Measurements from ENCODE around the gene PARD3B.

Gene PARD3B

GRCh38 chr2:205585449-205586383, 1040.4 kb downstream of the PARD3B start:
- no peak overlapping the region for H3K4me3 ChIP-seq (ENCODE audit: insufficient read depth, low read length, poor library complexity, severe bottlenecking)
- H3K4me2 ChIP-seq (ENCODE audit: low read depth, low read length, poor library complexity, severe bottlenecking) = no peak overlapping the region
- no peaks in the 10 kb centered on the region for H3K9me2 ChIP-seq (replicated peaks; ENCODE audit: insufficient read depth, low read length)
- no peaks in the 10 kb centered on the region for H3K9me3 ChIP-seq (ENCODE audit: insufficient read depth, low read length)
- H3K79me2 ChIP-seq (ENCODE audit: insufficient read depth, low read length) = no peaks in the 10 kb centered on the region
- no peaks in the 10 kb centered on the region for H3F3A ChIP-seq (ENCODE audit: insufficient read depth)
- H3K27me3 ChIP-seq (ENCODE audit: low read length) = no peaks in the 10 kb centered on the region
- no peak overlapping the region for H3K27ac ChIP-seq (ENCODE audit: low read depth, low read length)
- no peak overlapping the region for H3K9ac ChIP-seq (ENCODE audit: low read length)
- H2AFZ ChIP-seq (ENCODE audit: low read depth, low read length, severe bottlenecking) = no peak overlapping the region
- TF ChIP-seq CTCF (IDR thresholded peaks at IDR 0.05; ENCODE audit: insufficient read depth, low read length, poor library complexity, severe bottlenecking) = no peak
- TF ChIP-seq EZH2phosphoT487 (conservative IDR thresholded peaks at IDR 0.05; ENCODE audit: low read length) = no peak
- no peaks in the 10 kb centered on the region for H3K36me3 ChIP-seq (ENCODE audit: low read length)
- no peaks in the 10 kb centered on the region for H4K20me1 ChIP-seq (ENCODE audit: low read depth, low read length)

- H2AFZ ChIP-seq (ENCODE audit: low read depth, low read length, severe bottlenecking) = no peak overlapping the region
- H3K4me3 ChIP-seq (ENCODE audit: insufficient read depth, low read length, poor library complexity, severe bottlenecking) = no peak overlapping the region
- H3K27me3 ChIP-seq (ENCODE audit: low read length) = no peaks in the 10 kb centered on the region
- H3F3A ChIP-seq (ENCODE audit: insufficient read depth) = no peaks in the 10 kb centered on the region
- H3K9me3 ChIP-seq (ENCODE audit: insufficient read depth, low read length) = no peaks in the 10 kb centered on the region
- TF ChIP-seq CTCF (IDR thresholded peaks at IDR 0.05; ENCODE audit: insufficient read depth, low read length, poor library complexity, severe bottlenecking) = no peak
- TF ChIP-seq EZH2phosphoT487 (conservative IDR thresholded peaks at IDR 0.05; ENCODE audit: low read length) = no peak
- H3K4me2 ChIP-seq (ENCODE audit: low read depth, low read length, poor library complexity, severe bottlenecking) = no peak overlapping the region
- no peak overlapping the region for H3K9ac ChIP-seq (ENCODE audit: low read length)
- H3K9me2 ChIP-seq (replicated peaks; ENCODE audit: insufficient read depth, low read length) = no peaks in the 10 kb centered on the region
- no peaks in the 10 kb centered on the region for H3K36me3 ChIP-seq (ENCODE audit: low read length)
- no peak overlapping the region for H3K27ac ChIP-seq (ENCODE audit: low read depth, low read length)
- no peaks in the 10 kb centered on the region for H4K20me1 ChIP-seq (ENCODE audit: low read depth, low read length)
- H3K79me2 ChIP-seq (ENCODE audit: insufficient read depth, low read length) = no peaks in the 10 kb centered on the region
These were observed 1041.4 kb downstream of the PARD3B start for GRCh38 chr2:205586626-205587025.

- TF ChIP-seq CTCF (IDR thresholded peaks at IDR 0.05; ENCODE audit: insufficient read depth, low read length, poor library complexity, severe bottlenecking) (no peak), EZH2phosphoT487 (conservative IDR thresholded peaks at IDR 0.05; ENCODE audit: low read length) (no peak)
- Histone ChIP-seq H2AFZ (ENCODE audit: low read depth, low read length, severe bottlenecking) (no peak overlapping the region), H4K20me1 (ENCODE audit: low read depth, low read length) (no peaks in the 10 kb centered on the region), H3F3A (ENCODE audit: insufficient read depth) (no peaks in the 10 kb centered on the region), H3K79me2 (ENCODE audit: insufficient read depth, low read length) (no peaks in the 10 kb centered on the region), H3K27ac (ENCODE audit: low read depth, low read length) (no peak overlapping the region), H3K4me2 (ENCODE audit: low read depth, low read length, poor library complexity, severe bottlenecking) (no peak overlapping the region), H3K9me3 (ENCODE audit: insufficient read depth, low read length) (no peaks in the 10 kb centered on the region), H3K9ac (ENCODE audit: low read length) (no peak overlapping the region), H3K36me3 (ENCODE audit: low read length) (no peaks in the 10 kb centered on the region), H3K4me3 (ENCODE audit: insufficient read depth, low read length, poor library complexity, severe bottlenecking) (no peak overlapping the region), H3K9me2 (replicated peaks; ENCODE audit: insufficient read depth, low read length) (no peaks in the 10 kb centered on the region), H3K27me3 (ENCODE audit: low read length) (no peaks in the 10 kb centered on the region)
These were observed 1044.2 kb downstream of the PARD3B start for GRCh38 chr2:205589479-205589878.

Data from SU-DHL-6 (cell line).